Keratinocyte (primary cell): ENCODE results near the gene RPL6. TPM values are rescaled to one million over a fixed set of nuclear protein-coding genes. Genes with fewer than 3 reads are reported as not detected.

ENCODE experiments used
- DNase-seq: peaks from one replicate; pipeline ENCODE4 v3.0.0-alpha.2; 2011; ENCODE audit warnings: low read depth, missing footprints, low spot score
- FAIRE-seq: peaks from 2 replicates; lab custom pipeline; 2011; peaks lifted over from hg19 to GRCh38; lab: Jason Lieb, UNC
- H2AFZ ChIP-seq: 2 replicates; pipeline ENCODE4 v1.6.0; 2012; ENCODE audit warnings: low read length, control low read depth, inconsistent platforms; ENCODE audit not compliant: control insufficient read depth
- H3K27ac ChIP-seq: 2 replicates; pipeline ENCODE4 v1.5.1; 2011; ENCODE audit warnings: low read length; ENCODE audit not compliant: control insufficient read depth, insufficient read depth
- H3K27me3 ChIP-seq: 3 replicates; pipeline ENCODE4 v1.6.0; 2011; ENCODE audit warnings: low read length; ENCODE audit not compliant: control insufficient read depth, insufficient read depth; ENCODE audit errors: extremely low read depth
- H3K36me3 ChIP-seq, 2 experiments: 2 replicates in 1 of 2; 3 replicates in 1 of 2; pipeline ENCODE4 v1.5.1; 2011; ENCODE audit warnings: low read length in 2 of 2, mild to moderate bottlenecking in 1 of 2; ENCODE audit not compliant: control insufficient read depth in 2 of 2, insufficient read depth in 2 of 2; ENCODE audit errors: extremely low read depth in 1 of 2
- H3K4me1 ChIP-seq: 3 replicates; pipeline ENCODE4 v1.5.1; 2011; ENCODE audit warnings: low read length; ENCODE audit not compliant: control insufficient read depth, insufficient read depth; ENCODE audit errors: extremely low read depth
- H3K4me2 ChIP-seq: 3 replicates; pipeline ENCODE4 v1.6.0; 2011; ENCODE audit warnings: low read depth, low read length; ENCODE audit not compliant: control insufficient read depth, insufficient read depth; ENCODE audit errors: extremely low read depth
- H3K4me3 ChIP-seq, 3 experiments: fragments of 200-600 bp in 1 of 3; sonication (generic) in 1 of 3; 2 replicates in 2 of 3; 3 replicates in 1 of 3; pipeline ENCODE4 v1.5.1; 2011 to 2016; ENCODE audit warnings: low read length in 3 of 3, mild to moderate bottlenecking in 3 of 3, control low read depth in 2 of 3, inconsistent platforms in 1 of 3, low read depth in 1 of 3, mixed read lengths in 1 of 3, mixed run types in 1 of 3, moderate library complexity in 1 of 3; ENCODE audit not compliant: control insufficient read depth in 2 of 3, insufficient read depth in 2 of 3; ENCODE audit errors: extremely low read depth in 1 of 3
- H3K79me2 ChIP-seq: 2 replicates; pipeline ENCODE4 v1.6.0; 2012; ENCODE audit warnings: low read length; ENCODE audit not compliant: control insufficient read depth, insufficient read depth
- H3K9ac ChIP-seq: 3 replicates; pipeline ENCODE4 v1.6.0; 2011; ENCODE audit warnings: low read length; ENCODE audit not compliant: control insufficient read depth, insufficient read depth; ENCODE audit errors: extremely low read depth
- H3K9me1 ChIP-seq: 3 replicates; pipeline ENCODE4 v1.6.0; 2011; ENCODE audit warnings: low read length; ENCODE audit not compliant: control insufficient read depth, insufficient read depth; ENCODE audit errors: extremely low read depth
- H3K9me3 ChIP-seq: 2 replicates; pipeline ENCODE4 v1.5.1; 2012; ENCODE audit warnings: low read depth, low read length; ENCODE audit not compliant: control insufficient read depth
- H4K20me1 ChIP-seq: 3 replicates; pipeline ENCODE4 v1.6.0; 2011; ENCODE audit warnings: low read length; ENCODE audit not compliant: control insufficient read depth, insufficient read depth; ENCODE audit errors: extremely low read depth
- EZH2 ChIP-seq: IDR thresholded peaks from one replicate; pipeline ENCODE4 v1.6.1; 2012; ENCODE audit warnings: inconsistent platforms, mild to moderate bottlenecking, low read length, moderate library complexity
- dilution Hi-C: fragments of 300-500 bp; cut with MboI; formaldehyde crosslinking; loops from one replicate; pipeline ENCODE4 v1.7.0; 2020; ENCODE audit warnings: low sequenced_read_pairs; ENCODE audit not compliant: extremely low pct_ligation_motif_present
- polyA plus RNA-seq, 5 experiments: library from polyadenylated mRNA; depleted of rRNA in 3 of 5; stranded (reverse) in 3 of 5; stranded (forward) in 1 of 5; unstranded in 1 of 5; fragments of >200 nt; gene quantifications; 1 replicate in 1 of 5; 2 replicates in 3 of 5; 3 replicates in 1 of 5; pipeline versions ENCODE4 v1.2.1 to v1.2.3, GENCODE V29; 2011 to 2012; ENCODE audit warnings: missing spikeins in 2 of 5, low read depth in 1 of 5, low replicate concordance in 1 of 5
- TF ChIP-seq, protein P1 (sequence below), 3 experiments: IDR thresholded peaks in 1 of 3; conservative IDR thresholded peaks in 1 of 3; optimal IDR thresholded peaks in 1 of 3; 2 replicates in 2 of 3; 3 replicates in 1 of 3; pipeline versions ENCODE3 to v1.5.1; 2011; ENCODE audit warnings: low read length in 3 of 3, mild to moderate bottlenecking in 3 of 3, moderate library complexity in 2 of 3, control low read depth in 1 of 3, inconsistent platforms in 1 of 3; ENCODE audit not compliant: insufficient read depth in 2 of 3; ENCODE audit errors: extremely low read depth in 1 of 3

Gene RPL6
- polyA plus RNA-seq, 1 donor (not counting 4 experiments of a cell fraction or from before 2014, with no cell fraction given): 2,338 TPM

DNA sequence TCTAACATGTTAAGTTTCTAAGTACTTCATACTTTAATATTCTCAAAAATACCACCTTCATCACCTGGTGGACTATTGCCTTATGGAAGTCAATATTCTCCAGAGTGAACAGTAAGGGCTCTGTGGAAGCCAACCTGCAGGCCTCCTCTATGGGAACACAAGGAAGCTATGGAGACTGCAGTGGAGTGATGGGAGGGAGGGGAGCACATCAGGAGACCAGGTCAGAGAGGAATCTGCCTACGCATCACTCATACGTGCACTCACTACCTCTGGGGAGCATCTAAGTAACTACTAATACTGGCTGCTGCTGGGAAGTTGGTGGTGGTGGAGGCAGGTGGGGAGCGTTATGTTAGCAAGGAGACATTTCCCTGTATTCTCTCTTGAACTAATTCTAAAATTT lies 47.1 kb downstream of the RPL6 start:
- H3K9me1 ChIP-seq: no peaks in the 10 kb centered on the region
- FAIRE-seq (no peak), DNase-seq (no peak)
- no peak for TF ChIP-seq EZH2
- TF ChIP-seq, protein P1, sequence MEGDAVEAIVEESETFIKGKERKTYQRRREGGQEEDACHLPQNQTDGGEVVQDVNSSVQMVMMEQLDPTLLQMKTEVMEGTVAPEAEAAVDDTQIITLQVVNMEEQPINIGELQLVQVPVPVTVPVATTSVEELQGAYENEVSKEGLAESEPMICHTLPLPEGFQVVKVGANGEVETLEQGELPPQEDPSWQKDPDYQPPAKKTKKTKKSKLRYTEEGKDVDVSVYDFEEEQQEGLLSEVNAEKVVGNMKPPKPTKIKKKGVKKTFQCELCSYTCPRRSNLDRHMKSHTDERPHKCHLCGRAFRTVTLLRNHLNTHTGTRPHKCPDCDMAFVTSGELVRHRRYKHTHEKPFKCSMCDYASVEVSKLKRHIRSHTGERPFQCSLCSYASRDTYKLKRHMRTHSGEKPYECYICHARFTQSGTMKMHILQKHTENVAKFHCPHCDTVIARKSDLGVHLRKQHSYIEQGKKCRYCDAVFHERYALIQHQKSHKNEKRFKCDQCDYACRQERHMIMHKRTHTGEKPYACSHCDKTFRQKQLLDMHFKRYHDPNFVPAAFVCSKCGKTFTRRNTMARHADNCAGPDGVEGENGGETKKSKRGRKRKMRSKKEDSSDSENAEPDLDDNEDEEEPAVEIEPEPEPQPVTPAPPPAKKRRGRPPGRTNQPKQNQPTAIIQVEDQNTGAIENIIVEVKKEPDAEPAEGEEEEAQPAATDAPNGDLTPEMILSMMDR (optimal IDR thresholded peaks at IDR 0.05 in 1 of 3, IDR thresholded peaks at IDR 0.05 in 1 of 3, conservative IDR thresholded peaks at IDR 0.05 in 1 of 3; ENCODE audit: extremely low read depth in 1 of 3, insufficient read depth in 2 of 3, low read length in 3 of 3): no peak
- H3K27me3 ChIP-seq: no peaks in the 10 kb centered on the region
- no peak overlapping the region for H3K9ac ChIP-seq
- H2AFZ ChIP-seq: no peak overlapping the region
- H3K4me3 ChIP-seq: no peak overlapping the region
- no peak overlapping the region for H3K4me2 ChIP-seq
- dilution Hi-C loops: no loop called here
- peaks cover 16% of the 10 kb centered on the region for H3K79me2 ChIP-seq
- no peak overlapping the region for H3K27ac ChIP-seq
- H3K36me3 ChIP-seq: no peaks in the 10 kb centered on the region
- H4K20me1 ChIP-seq: no peaks in the 10 kb centered on the region
- no peaks in the 10 kb centered on the region for H3K4me1 ChIP-seq
- H3K9me3 ChIP-seq: no peaks in the 10 kb centered on the region

DNA sequence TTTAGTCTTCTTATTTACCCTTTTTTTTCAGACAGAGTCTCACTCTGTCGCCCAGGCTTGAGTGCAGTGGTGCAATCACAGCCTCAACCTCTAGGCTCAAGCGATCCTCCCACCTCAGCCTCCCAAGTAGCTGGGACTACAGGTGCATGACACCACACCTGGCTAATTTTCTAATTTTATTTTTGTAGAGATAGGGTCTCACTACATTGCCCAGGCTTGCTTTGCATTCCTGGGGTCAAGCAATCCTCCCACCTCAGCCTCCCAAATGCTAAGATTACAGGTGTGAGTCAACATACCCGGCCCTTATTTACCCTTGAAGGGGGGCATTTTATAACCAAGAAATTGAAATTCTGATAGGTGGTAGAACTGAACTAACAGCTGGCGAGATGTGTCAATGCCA lies 48.1 kb downstream of the RPL6 start:
- no peak for FAIRE-seq
- H4K20me1 ChIP-seq: no peaks in the 10 kb centered on the region
- no peak overlapping the region for H3K4me3 ChIP-seq
- dilution Hi-C loops: no loop called here
- no peaks in the 10 kb centered on the region for H3K9me3 ChIP-seq
- no peak overlapping the region for H3K27ac ChIP-seq
- no peak overlapping the region for H3K4me2 ChIP-seq
- H3K9ac ChIP-seq: no peak overlapping the region
- H3K36me3 ChIP-seq: no peaks in the 10 kb centered on the region
- TF ChIP-seq, protein P1 (optimal IDR thresholded peaks at IDR 0.05 in 1 of 3, IDR thresholded peaks at IDR 0.05 in 1 of 3, conservative IDR thresholded peaks at IDR 0.05 in 1 of 3; ENCODE audit: extremely low read depth in 1 of 3, insufficient read depth in 2 of 3, low read length in 3 of 3): no peak
- H3K27me3 ChIP-seq: no peaks in the 10 kb centered on the region
- H3K79me2 ChIP-seq: peaks cover 13% of the 10 kb centered on the region
- no peaks in the 10 kb centered on the region for H3K9me1 ChIP-seq
- no peak overlapping the region for H2AFZ ChIP-seq
- H3K4me1 ChIP-seq: no peaks in the 10 kb centered on the region
- no peak for DNase-seq
